K562 (cell line): ENCODE measurements around the gene CFDP1. TPM values are rescaled to one million over a fixed set of nuclear protein-coding genes. Genes with fewer than 3 reads are reported as not detected.
"Not testable (repeated sequence)": the region's sequence is repeated elsewhere in the genome, so short reads cannot be mapped to it uniquely, and the experiment has no call there.

Source experiments
- ATAC-seq: fragments of 200-7000 bp; cut with Tn5 transposase; 3 replicates; pipeline ENCODE4 v1.9.1; 2020; ENCODE audit warnings: moderate library complexity
- BruUV-seq: library from RNA; stranded (reverse); fragments of 400-500 nt; replicated peaks from 2 replicates; lab custom pipeline; 2021; lab: Mats Ljungman, UMichigan
- CTCF ChIA-PET: fragments of 300-600 bp; formaldehyde crosslinking; extraction: SDS; loops from one replicate; lab custom pipeline; 2021; ENCODE audit warnings: low intra/inter-chr PET ratio; lab: Yijun Ruan, JAX
- POLR2A ChIA-PET: fragments of 300-600, 350-650 bp; sonication (Branson Sonifier 250); formaldehyde crosslinking; extraction: SDS; loops from one replicate; lab custom pipeline; 2021; ENCODE audit warnings: antibody characterized with exemption, inconsistent platforms; lab: Yijun Ruan, JAX
- DNase-seq, 4 experiments: peaks; one replicate each; pipeline versions ENCODE4 v3.0.0 to v3.0.0-alpha.2; 2011 to 2018; ENCODE audit warnings: low spot score in 3 of 4, mixed read lengths in 3 of 4; ENCODE audit errors: extremely low read depth in 1 of 4
- FAIRE-seq: peaks from 2 replicates; lab custom pipeline; 2011; peaks lifted over from hg19 to GRCh38; lab: Jason Lieb, UNC
- H2AFZ ChIP-seq: 2 replicates; pipeline ENCODE4 v1.6.0; 2011; ENCODE audit warnings: low read depth, low read length, control low read depth, inconsistent platforms
- H3K27ac ChIP-seq: fragments of 200-600 bp; 3 replicates; pipeline ENCODE4 v1.8.0; 2011; ENCODE audit warnings: low read depth, mild to moderate bottlenecking, control low read depth, inconsistent platforms, low read length, moderate library complexity, mixed read lengths; ENCODE audit errors: extremely low read depth
- H3K27me3 ChIP-seq, 2 experiments: fragments of 300-600 bp in 1 of 2; 2 replicates in 1 of 2; 3 replicates in 1 of 2; pipeline versions ENCODE4 v1.6.0 to v1.8.0; 2011; ENCODE audit warnings: inconsistent platforms in 2 of 2, low read length in 2 of 2, mild to moderate bottlenecking in 1 of 2, mixed read lengths in 1 of 2, moderate library complexity in 1 of 2; ENCODE audit not compliant: control insufficient read depth in 2 of 2, insufficient read depth in 2 of 2
- H3K36me3 ChIP-seq: fragments of 300-600 bp; 3 replicates; pipeline ENCODE4 v1.8.0; 2011; ENCODE audit warnings: mild to moderate bottlenecking, low read length, inconsistent platforms; ENCODE audit not compliant: control insufficient read depth, insufficient read depth
- H3K4me1 ChIP-seq, 2 experiments: fragments of 200-600 bp in 1 of 2; replicated peaks in 1 of 2; 2 replicates in 1 of 2; 3 replicates in 1 of 2; pipeline versions ENCODE4 v1.5.1 to v1.8.0; 2011; ENCODE audit warnings: inconsistent platforms in 2 of 2, low read length in 2 of 2, mild to moderate bottlenecking in 1 of 2, mixed read lengths in 1 of 2, moderate library complexity in 1 of 2; ENCODE audit not compliant: control insufficient read depth in 2 of 2, insufficient read depth in 2 of 2
- H3K4me2 ChIP-seq: 2 replicates; pipeline ENCODE4 v1.6.1; 2011; ENCODE audit warnings: low read length, control low read depth, inconsistent platforms, mixed read lengths; ENCODE audit not compliant: insufficient read depth
- H3K4me3 ChIP-seq: fragments of 200-600 bp; sonication (generic), shearing (Covaris generic); 2 replicates; pipeline ENCODE4 v1.5.1; 2016; ENCODE audit warnings: control low read depth, inconsistent platforms
- H3K79me2 ChIP-seq: fragments of 200-600 bp; 3 replicates; pipeline ENCODE4 v1.8.0; 2011; ENCODE audit warnings: low read length, inconsistent platforms; ENCODE audit not compliant: control insufficient read depth, insufficient read depth
- H3K9ac ChIP-seq, 2 experiments: 2 replicates each; pipeline versions ENCODE4 v1.6.0 to v1.6.1; 2011; ENCODE audit warnings: low read depth in 2 of 2, low read length in 2 of 2, control low read depth in 1 of 2, inconsistent platforms in 1 of 2, mild to moderate bottlenecking in 1 of 2, mixed read lengths in 1 of 2; ENCODE audit not compliant: insufficient read depth in 1 of 2
- H3K9me1 ChIP-seq: one replicate; pipeline ENCODE4 v1.6.0; 2011; ENCODE audit warnings: inconsistent platforms, mild to moderate bottlenecking, low read length, moderate library complexity; ENCODE audit not compliant: control insufficient read depth, insufficient read depth
- H3K9me3 ChIP-seq: replicated peaks from 2 replicates; pipeline ENCODE4 v1.5.1; 2011; ENCODE audit warnings: low read depth, low read length, inconsistent platforms; ENCODE audit not compliant: control insufficient read depth, insufficient read depth
- H4K20me1 ChIP-seq: replicated peaks from 2 replicates; pipeline ENCODE4 v1.6.1; 2011; ENCODE audit warnings: low read length, inconsistent platforms, mixed read lengths; ENCODE audit not compliant: control insufficient read depth, insufficient read depth
- ARID3B ChIP-seq: fragments of 250-450 bp; sonication (Bioruptor Pico); IDR thresholded peaks from 2 replicates; pipeline ENCODE4 v1.4.0; 2020; ENCODE audit warnings: borderline replicate concordance
- ATF3 ChIP-seq, 2 experiments: fragments of 450-650 bp in 1 of 2; sonication (generic) in 1 of 2; formaldehyde crosslinking in 1 of 2; IDR thresholded peaks in 1 of 2; conservative IDR thresholded peaks in 1 of 2; 2 replicates each; pipeline versions ENCODE4 v1.6.1 to v1.8.1; 2016 to 2023; ENCODE audit warnings: mild to moderate bottlenecking in 2 of 2, moderate library complexity in 2 of 2, inconsistent platforms in 1 of 2, missing genetic modification reagents in 1 of 2
- C11orf30 ChIP-seq: fragments of 450-650 bp; IDR thresholded peaks from 2 replicates; pipeline ENCODE4 v1.6.1; 2016; ENCODE audit warnings: low read depth, mild to moderate bottlenecking
- MAFF ChIP-seq: IDR thresholded peaks from 2 replicates; pipeline ENCODE4 v1.6.1; 2012; ENCODE audit warnings: low read length, improper control_type of control experiment
- MAFK ChIP-seq: IDR thresholded peaks from 2 replicates; pipeline ENCODE4 v1.6.1; 2011; ENCODE audit warnings: low read length, improper control_type of control experiment
- XRCC3 ChIP-seq: fragments of 450-650 bp; IDR thresholded peaks from 2 replicates; pipeline ENCODE4 v1.6.1; 2017; ENCODE audit warnings: mild to moderate bottlenecking, moderate library complexity
- ZNF316 ChIP-seq: fragments of 450-650 bp; IDR thresholded peaks from 2 replicates; pipeline ENCODE4 v1.6.1; 2016
- WGBS: fragments of 100-300 bp; shearing (Covaris generic); methylation state at CpG from one replicate; pipeline ENCODE4 v1.1.6; 2016; ENCODE audit warnings: low coverage, mixed read lengths; ENCODE audit not compliant: insufficient coverage; ENCODE audit errors: missing lambda C conversion rate; 5-methylcytosine and 5-hydroxymethylcytosine counted together
- in situ Hi-C: fragments of 300-500 bp; cut with MboI; formaldehyde crosslinking; loops from 4 replicates; pipeline ENCODE4 v1.15.0; 2018; ENCODE audit warnings: inconsistent platforms, mixed read lengths
- intact Hi-C: fragments of 100-400 bp; cut with micrococcal nuclease; formaldehyde crosslinking; loops from 2 replicates; pipeline ENCODE4 v1.14.2; 2022
- polyA plus RNA-seq, 8 experiments: library from polyadenylated mRNA; depleted of rRNA in 4 of 8; stranded (reverse) in 5 of 8; unstranded in 3 of 8; fragments of >200 nt; fragmentation: Nextera tagmentation in 2 of 8; fragmentation: Illumina TruSeq in 1 of 8; extraction: Ambion mirVana in 2 of 8; extraction: Trizol in 1 of 8; gene quantifications; 2 replicates each; pipeline versions ENCODE4 v1.2.1 to v1.2.3, GENCODE V29; 2011 to 2014; ENCODE audit warnings: inconsistent platforms in 1 of 8, missing spikeins in 1 of 8
- total RNA-seq, 7 experiments: library from RNA; depleted of rRNA in 6 of 7; stranded (reverse); fragments of >200 nt in 6 of 7; fragmentation: Illumina TruSeq in 2 of 7; extraction: Trizol in 2 of 7; gene quantifications; 2 replicates each; pipeline versions ENCODE4 v1.2.1 to v1.2.3, GENCODE V29; 2011 to 2021; ENCODE audit warnings: low replicate concordance in 1 of 7

CFDP1 gene
- total and polyA plus RNA-seq, 9 of the 15 experiments (the other 6 are each of a cell fraction or from before 2014, with no cell fraction given), result 31.5 to 78.4 (median 61.7) TPM

- H3K9me1 ChIP-seq, H3K9me3 ChIP-seq, in situ Hi-C loops, CTCF ChIA-PET, H3K36me3 ChIP-seq, BruUV-seq, FAIRE-seq, ATAC-seq, H3K79me2 ChIP-seq, H3K4me3 ChIP-seq, H3K4me2 ChIP-seq, H4K20me1 ChIP-seq, H3K27ac ChIP-seq, POLR2A ChIA-PET, H3K27me3 ChIP-seq, intact Hi-C loops, H3K9ac ChIP-seq, DNase-seq, H2AFZ ChIP-seq: not testable (repeated sequence)
- TF ChIP-seq MAFK (peak; percentile 10; the same call in 1 of the 2 replicates), C11orf30 (peak; percentile 59), ZNF316 (peak; percentile 81), MAFF (peak; percentile 27; the same call in 1 of the 2 replicates)
- peaks cover 4 to 33% of the 10 kb centered on the region in 2 experiments; a peak in 3 of 5 replicates for H3K4me1 ChIP-seq
- 43% methylated on average over 9 of the region's 9 CpGs for whole genome bisulfite sequencing
These were observed 163.9 kb downstream of the CFDP1 start for GRCh38 chr16:75269358-75269757.

GRCh38 chr16:75267631-75268264, 165.6 kb downstream of the CFDP1 start:
- Histone ChIP-seq H3K27me3 (no peaks in the 10 kb centered on the region), H3K9ac (no peak overlapping the region), H3K4me1 (peaks cover 4 to 43% of the 10 kb centered on the region in 2 experiments; a peak in 3 of 5 replicates), H3K79me2 (peaks cover 6% of the 10 kb centered on the region; the same call in 1 of the 3 replicates), H2AFZ (no peak overlapping the region), H3K9me3 (no peaks in the 10 kb centered on the region), H4K20me1 (no peaks in the 10 kb centered on the region), H3K4me2 (no peak overlapping the region), H3K4me3 (no peak overlapping the region), H3K36me3 (no peaks in the 10 kb centered on the region), H3K27ac (no peak overlapping the region), H3K9me1 (no peaks in the 10 kb centered on the region)
- DNase-seq (no peak), ATAC-seq (no peak), FAIRE-seq (no peak)
- in situ Hi-C loops (no loop called here), intact Hi-C loops (no loop called here)
- 17% methylated on average over 6 of the region's 10 CpGs for WGBS
- TF ChIP-seq ATF3 (IDR thresholded peaks at IDR 0.05) (0 out of 2 replicates have a peak, but pooled peaks have one; percentile 13), ATF3 (CRISPR knock-in tag; conservative IDR thresholded peaks at IDR 0.05) (no peak), XRCC3 (no peak), ARID3B (CRISPR knock-in tag) (no peak)
- BruUV-seq, result no TSS peak
- CTCF ChIA-PET, result no interaction called here
- POLR2A ChIA-PET, result no interaction called here
